Ascending aorta (tissue), 2 donors: ENCODE data around the gene ANKRA2. TPM values are rescaled to one million over a fixed set of nuclear protein-coding genes. Genes with fewer than 3 reads are reported as not detected.

Experiments
- DNase-seq, 2 donors: peaks; one replicate each; pipeline ENCODE4 v3.0.0-alpha.2; 2019; ENCODE audit warnings: low spot score in 2 of 2
- H3K27ac ChIP-seq, 2 donors: fragments of 200-600 bp; sonication (generic); one replicate each; pipeline ENCODE4 v1.5.1; 2016 to 2017; ENCODE audit warnings: mild to moderate bottlenecking in 1 of 2
- H3K27me3 ChIP-seq: fragments of 200-600 bp; sonication (generic); one replicate; pipeline ENCODE4 v1.5.1; 2017
- H3K36me3 ChIP-seq, 2 donors: fragments of 200-600 bp; sonication (generic); one replicate each; pipeline ENCODE4 v1.5.1; 2016
- H3K4me1 ChIP-seq, 2 donors: fragments of 200-600 bp; sonication (generic); one replicate each; pipeline ENCODE4 v1.5.1; 2016 to 2017; ENCODE audit warnings: mild to moderate bottlenecking in 1 of 2
- H3K4me3 ChIP-seq, 2 donors: fragments of 200-600 bp; sonication (generic); one replicate each; pipeline ENCODE4 v1.5.1; 2016 to 2017; ENCODE audit warnings: mild to moderate bottlenecking in 1 of 2
- H3K9me3 ChIP-seq, 2 donors: fragments of 200-600 bp; sonication (generic); one replicate each; pipeline ENCODE4 v1.5.1; 2016
- CTCF ChIP-seq, 3 experiments: fragments of 200-600 bp in 2 of 3; fragments of 450-650 bp in 1 of 3; sonication (generic) in 2 of 3; IDR thresholded peaks; one replicate each; pipeline ENCODE4 v1.5.1; 2016 to 2019; ENCODE audit warnings: antibody characterized with exemption in 3 of 3, mild to moderate bottlenecking in 1 of 3, moderate library complexity in 1 of 3
- intact Hi-C: fragments of 100-400 bp; cut with DNase I; formaldehyde crosslinking; loops from one replicate; pipeline ENCODE4 v1.15.1; 2023
- total RNA-seq: library from RNA; depleted of rRNA; stranded (reverse); fragments of >200 nt; gene quantifications from one replicate; pipeline ENCODE4 v1.1.0, GENCODE V29; 2016

Gene ANKRA2
- 6.9 TPM for total RNA-seq

- TF ChIP-seq CTCF (IDR thresholded peaks at IDR 0.05) = no peak
- peak; percentile 94 to 99 for DNase-seq
- H3K4me3 ChIP-seq = peak within 1 kb of the TSS; percentile 76 to 86
- intact Hi-C loops = loop anchor here (1.0 to 2.0 kb wide), 3 partner anchors 27 to 67 kb away; partner anchors contain the start of gene BTF3
- H3K27me3 ChIP-seq = no peaks in the 10 kb centered on the region
- H3K4me1 ChIP-seq = peaks cover 0 to 19% of the 10 kb centered on the region in 2 donors
- H3K27ac ChIP-seq = peak within 1 kb of the TSS; percentile 90 to 94
- peaks cover 8 to 30% of the 10 kb centered on the region in 2 donors for H3K36me3 ChIP-seq
- no peaks in the 10 kb centered on the region for H3K9me3 ChIP-seq
Observed at GRCh38 chr5:73565139-73565968, at the start of gene ANKRA2, which contains the start of gene UTP15. Gene ANKRA2, minus strand, starts transcription at chr5:73565639. Its CDS starts 2,758 bp downstream, at chr5:73562881. Gene UTP15, plus strand, starts transcription at chr5:73565743. Its CDS starts 1,602 bp downstream, at chr5:73567345.

GRCh38 chr5:73615085-73615484, 49.6 kb upstream of the ANKRA2 start:
- DNase-seq = no peak
- intact Hi-C loops = no loop called here

GRCh38 chr5:73612799-73613198, 47.4 kb upstream of the ANKRA2 start:
- Histone ChIP-seq H3K9me3 (no peaks in the 10 kb centered on the region), H3K27me3 (no peaks in the 10 kb centered on the region), H3K4me3 (no peak overlapping the region), H3K4me1 (no peaks in the 10 kb centered on the region), H3K27ac (no peak overlapping the region), H3K36me3 (no peaks in the 10 kb centered on the region)
- no peak for DNase-seq
- intact Hi-C loops = no loop called here
- TF ChIP-seq CTCF (IDR thresholded peaks at IDR 0.05) = no peak

More at GRCh38 chr5:73615085-73615484, 49.6 kb upstream of the ANKRA2 start:
- no peaks in the 10 kb centered on the region for H3K27me3 ChIP-seq
- no peak overlapping the region for H3K4me3 ChIP-seq
- H3K4me1 ChIP-seq = no peaks in the 10 kb centered on the region
- no peak overlapping the region for H3K27ac ChIP-seq
- H3K36me3 ChIP-seq = no peaks in the 10 kb centered on the region
- H3K9me3 ChIP-seq = no peaks in the 10 kb centered on the region
- TF ChIP-seq CTCF (IDR thresholded peaks at IDR 0.05) = no peak

GRCh38 chr5:73607228-73607627, 41.8 kb upstream of the ANKRA2 start:
- intact Hi-C loops = no loop called here
- H3K9me3 ChIP-seq = peaks cover 0 to 2% of the 10 kb centered on the region in 2 donors
- no peaks in the 10 kb centered on the region for H3K27me3 ChIP-seq
- H3K36me3 ChIP-seq = no peaks in the 10 kb centered on the region
- H3K4me3 ChIP-seq = no peak overlapping the region
- H3K27ac ChIP-seq = no peak overlapping the region
- DNase-seq = no peak
- no peak for TF ChIP-seq CTCF (IDR thresholded peaks at IDR 0.05)
- no peaks in the 10 kb centered on the region for H3K4me1 ChIP-seq

GRCh38 chr5:73606206-73606753, 40.8 kb upstream of the ANKRA2 start:
- Histone ChIP-seq H3K4me3 (no peak overlapping the region), H3K27me3 (no peaks in the 10 kb centered on the region), H3K9me3 (peaks cover 0 to 11% of the 10 kb centered on the region in 2 donors), H3K27ac (no peak overlapping the region), H3K4me1 (no peaks in the 10 kb centered on the region), H3K36me3 (no peaks in the 10 kb centered on the region)
- TF ChIP-seq CTCF (IDR thresholded peaks at IDR 0.05) = no peak
- no peak for DNase-seq
- intact Hi-C loops = no loop called here
